Stimulated activated CD4-positive, alpha-beta T cell treated with anti-CD3 and anti-CD28 coated beads, TNF-alpha, amount 100 ng/mL, for 24 hours (primary cell): ENCODE data around the gene SIRT3.

Experiments
- DNase-seq, 3 experiments: peaks; one replicate each; pipeline ENCODE4 v3.0.0-alpha.2; 2020; ENCODE audit warnings: low read depth in 3 of 3

Gene SIRT3

DNA sequence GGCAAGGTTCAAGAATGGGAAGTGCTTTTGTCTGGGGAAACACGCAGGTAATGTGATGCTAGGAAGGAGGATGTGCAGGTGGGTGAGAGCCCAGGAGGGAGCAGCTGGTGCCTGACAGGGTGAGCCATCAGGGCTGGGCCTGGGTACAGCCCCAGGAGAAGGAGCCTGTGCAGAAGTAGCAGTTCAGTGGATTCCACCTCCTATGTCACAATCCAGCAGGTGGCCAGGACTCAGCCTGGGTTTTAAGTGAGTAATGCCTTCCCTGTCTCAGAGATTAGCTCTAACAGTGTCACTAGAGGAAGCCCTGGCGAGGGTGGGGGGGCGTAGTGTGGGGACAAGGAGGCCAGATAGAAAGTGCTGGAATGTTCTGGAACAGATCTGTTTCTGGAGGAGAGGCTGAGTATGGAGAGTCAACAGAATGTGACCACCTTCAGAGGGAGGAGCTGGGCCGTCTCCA is 20.5 kb downstream of the SIRT3 start:
- no peak for DNase-seq

- DNase-seq: no peak
Observed at GRCh38 chr11:214083-214482, 22.1 kb downstream of the SIRT3 start.

DNA sequence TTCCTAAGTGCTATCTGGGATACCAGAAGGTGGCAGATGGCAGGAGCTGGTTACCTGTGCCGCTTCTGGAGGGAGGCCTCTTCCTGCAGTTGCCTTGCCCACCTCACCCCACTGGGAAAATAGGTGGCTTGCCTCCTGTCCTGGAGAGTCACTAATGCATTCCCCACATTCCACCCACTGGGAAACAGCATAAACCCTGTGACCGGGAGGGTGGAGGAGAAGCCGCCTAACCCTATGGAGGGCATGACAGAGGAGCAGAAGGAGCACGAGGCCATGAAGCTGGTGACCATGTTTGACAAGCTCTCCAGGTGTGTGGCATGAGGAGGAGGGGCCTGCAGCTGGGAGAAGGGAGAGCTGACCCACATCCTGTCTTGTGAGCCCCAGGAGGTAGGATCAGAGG is 23.0 kb downstream of the SIRT3 start:
- no peak for DNase-seq

DNA sequence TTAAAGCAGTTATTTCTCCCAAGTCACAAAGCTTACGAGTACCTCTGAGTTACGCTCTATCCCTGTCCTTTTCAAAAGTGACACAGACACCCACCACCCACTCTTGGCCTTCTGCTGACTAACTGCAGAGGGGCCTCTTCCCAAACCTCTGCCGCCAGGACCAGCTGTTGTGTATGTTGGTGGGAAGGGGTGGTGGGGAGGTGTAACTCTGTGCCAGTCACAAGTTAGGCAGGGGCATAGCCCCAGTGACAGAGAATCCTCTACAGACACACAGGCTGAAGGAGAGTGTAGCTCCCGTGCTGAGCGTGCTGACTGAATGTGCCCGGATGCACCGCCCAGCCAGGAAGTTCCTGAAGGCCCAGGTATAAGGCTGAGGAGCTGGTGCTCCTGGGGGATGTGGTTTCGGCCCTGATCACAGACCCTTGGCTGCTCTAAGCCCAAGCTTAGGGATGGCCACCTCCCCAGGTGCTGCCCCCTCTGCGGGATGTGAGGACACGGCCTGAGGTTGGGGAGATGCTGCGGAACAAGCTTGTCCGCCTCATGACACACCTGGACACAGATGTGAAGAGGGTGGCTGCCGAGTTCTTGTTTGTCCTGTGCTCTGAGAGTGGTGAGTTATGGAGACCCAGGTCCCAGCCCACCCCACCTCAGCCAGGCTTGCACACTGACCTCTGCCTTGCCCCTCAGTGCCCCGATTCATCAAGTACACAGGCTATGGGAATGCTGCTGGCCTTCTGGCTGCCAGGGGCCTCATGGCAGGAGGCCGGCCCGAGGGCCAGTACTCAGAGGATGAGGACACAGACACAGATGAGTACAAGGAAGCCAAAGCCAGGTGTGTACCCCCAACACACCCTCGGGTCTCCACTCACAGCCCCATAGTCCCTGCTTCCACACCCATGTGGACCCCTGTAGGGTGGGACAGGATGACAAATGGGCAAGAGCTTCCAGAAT is 23.7 kb downstream of the SIRT3 start:
- no peak for DNase-seq

- no peak for DNase-seq
Observed at GRCh38 chr11:211741-212140, 24.4 kb downstream of the SIRT3 start.

DNA sequence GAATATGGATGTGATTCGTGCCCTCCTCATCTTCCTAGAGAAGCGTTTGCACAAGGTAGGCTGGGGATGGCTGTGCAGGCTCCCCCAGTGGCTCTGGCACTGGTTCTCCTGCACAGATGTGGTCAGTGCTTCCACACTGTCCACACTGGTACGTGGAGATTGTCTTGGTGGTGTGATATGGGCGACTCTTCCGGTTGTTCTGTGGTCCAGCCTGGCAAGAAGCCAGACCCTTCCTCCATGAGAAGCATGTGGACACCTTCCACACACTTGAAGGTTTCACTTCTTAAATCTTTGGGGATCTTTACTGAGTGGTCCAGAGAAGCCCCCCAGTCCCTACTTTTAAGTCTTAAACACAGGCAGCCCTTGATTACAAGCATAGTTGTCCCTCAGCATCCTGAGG is 24.8 kb downstream of the SIRT3 start:
- no peak for DNase-seq

DNA sequence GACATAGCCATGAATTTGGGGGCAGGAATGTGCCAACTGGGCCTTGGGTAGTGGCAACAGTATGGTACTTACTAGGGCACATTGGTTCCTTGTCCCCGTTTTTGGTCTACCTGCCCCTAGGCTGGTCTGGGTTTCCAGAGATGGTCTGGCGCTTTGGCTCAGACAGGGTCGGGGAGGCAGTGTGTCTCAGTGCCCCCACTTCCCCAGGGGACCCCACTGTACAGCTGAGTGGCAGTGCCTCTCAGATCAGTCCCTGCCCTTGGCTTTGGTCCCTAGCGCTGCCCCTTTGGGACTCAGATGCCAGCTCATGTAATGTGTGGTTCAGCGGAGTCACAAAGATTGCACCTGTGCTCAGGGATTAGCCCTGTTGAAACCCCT is 25.4 kb downstream of the SIRT3 start:
- DNase-seq: no peak

- DNase-seq: no peak
Observed at GRCh38 chr11:210122-210802, 25.9 kb downstream of the SIRT3 start.

- no peak for DNase-seq
Observed at GRCh38 chr11:209275-210121, 26.6 kb downstream of the SIRT3 start.

DNA sequence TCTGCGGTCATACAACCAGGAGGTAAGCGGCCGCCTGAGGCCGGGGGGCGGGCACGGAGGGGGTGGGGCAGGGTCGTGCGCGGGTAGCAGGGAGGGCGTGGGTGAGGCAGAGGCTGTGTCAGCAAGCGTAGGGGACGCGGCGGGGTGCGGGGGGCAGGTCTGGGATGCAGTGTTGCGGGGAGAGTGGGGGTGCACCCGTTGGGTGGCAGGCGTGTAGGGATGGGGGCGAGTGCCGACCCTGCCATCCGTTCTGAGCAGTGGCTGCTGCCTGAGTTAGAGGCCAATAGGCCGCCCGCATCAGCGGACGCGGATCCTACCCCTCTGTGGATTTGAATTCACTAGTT is 27.3 kb downstream of the SIRT3 start:
- no peak for DNase-seq

- peak; percentile 63 to 80 (median 73) for DNase-seq
Observed at GRCh38 chr11:208181-208916, 27.8 kb downstream of the SIRT3 start.

DNA sequence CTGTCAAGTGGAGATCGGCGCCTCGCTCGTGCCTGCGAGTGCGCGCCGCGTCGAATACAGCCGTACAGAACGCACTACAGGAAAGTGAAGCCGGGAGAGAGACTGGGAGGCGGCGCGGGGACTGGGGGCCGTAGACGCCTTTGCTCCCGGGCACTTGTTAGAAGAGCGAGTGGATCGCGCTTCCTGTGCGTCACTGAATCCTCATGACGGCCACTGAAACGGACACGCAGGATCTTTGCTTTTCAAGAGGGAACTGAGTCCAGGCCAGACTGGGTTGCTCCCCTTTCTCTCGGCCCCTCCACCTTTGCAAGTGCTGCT is 28.3 kb downstream of the SIRT3 start:
- DNase-seq: peak in 1 of 3 experiments; percentile 22

DNA sequence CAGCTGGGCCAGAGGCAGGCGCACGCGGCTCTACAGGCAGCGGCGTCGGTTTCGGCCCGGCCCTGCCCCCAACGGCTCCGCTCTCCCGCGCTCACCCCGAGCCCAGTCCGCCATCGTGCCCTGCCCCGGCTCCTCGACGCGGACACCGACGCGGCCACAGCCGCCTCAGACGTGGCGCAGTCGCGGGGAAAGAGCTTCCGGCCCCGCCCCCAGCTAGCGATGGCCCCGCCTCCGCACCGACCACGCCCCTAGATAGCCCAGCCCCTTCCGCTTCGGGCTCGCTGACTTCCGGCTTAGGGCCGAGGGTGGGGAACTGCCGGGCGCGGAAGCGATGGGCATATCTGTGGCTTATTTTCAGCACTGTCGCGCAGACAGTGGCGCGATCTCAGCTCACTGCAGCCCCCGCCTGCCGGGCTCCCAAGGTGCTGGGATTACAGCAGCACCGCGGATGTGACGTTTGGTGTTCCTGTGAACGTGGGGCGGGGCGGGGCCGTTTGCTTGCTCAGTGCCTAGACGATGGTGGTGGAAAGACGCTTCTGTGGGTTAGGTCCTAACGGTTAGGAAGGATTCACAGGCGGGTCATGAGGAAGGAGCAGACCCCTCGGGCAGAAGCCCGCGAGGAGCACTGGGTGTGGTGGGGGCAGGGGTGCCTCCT is 28.8 kb downstream of the SIRT3 start, which contains the start of the genes BET1L and RIC8A:
Gene BET1L (minus strand): TSS at position 192 of the 655 bp plus-strand sequence. CDS start 78 bp downstream, at position 114.
Gene RIC8A (plus strand): TSS at position 501 of the 655 bp plus-strand sequence. CDS start 1,147 bp downstream, outside the sequence.
- peak; percentile 93 to 97 (median 94) for DNase-seq

GRCh38 chr11:206526-207207 is 29.5 kb downstream of the SIRT3 start:
- no peak for DNase-seq

GRCh38 chr11:206002-206384 is 30.1 kb downstream of the SIRT3 start:
- no peak for DNase-seq

DNA sequence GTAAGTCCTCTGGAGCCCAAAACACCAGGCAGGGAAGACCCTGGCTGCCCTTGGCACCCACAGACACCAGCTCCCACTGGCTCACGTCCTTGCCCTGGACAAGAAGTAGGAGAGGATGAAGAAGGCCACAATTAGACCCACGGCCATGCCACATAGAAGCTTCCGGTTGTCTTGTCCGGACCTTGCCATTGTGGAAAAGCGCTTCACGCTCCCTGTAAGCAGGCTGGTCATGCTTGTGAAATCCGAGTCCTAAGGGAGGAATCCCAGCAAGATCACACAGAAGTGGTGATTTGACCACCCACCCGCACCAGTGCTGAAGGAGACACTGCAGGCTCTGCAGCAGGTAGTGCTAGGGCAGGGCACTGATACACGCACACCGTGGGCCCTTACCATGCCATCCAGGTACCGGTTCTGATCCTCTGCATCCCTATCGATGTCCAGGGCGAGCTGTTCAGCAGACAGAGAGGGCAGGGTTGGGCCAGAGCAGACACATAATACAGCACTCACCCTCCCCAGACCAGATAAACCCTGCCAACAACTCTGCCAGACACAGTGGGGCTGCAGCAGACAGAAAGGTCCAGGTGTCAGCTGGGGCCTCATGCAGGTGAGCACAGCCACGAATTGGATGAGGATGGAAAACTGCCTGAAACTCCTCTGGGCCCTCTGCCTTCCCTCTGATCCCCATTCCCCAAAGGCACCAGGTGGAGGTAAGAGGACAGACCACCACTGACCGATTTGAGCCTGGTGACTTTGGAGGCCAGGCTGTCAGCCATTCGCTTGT is 30.7 kb downstream of the SIRT3 start:
- no peak for DNase-seq

DNA sequence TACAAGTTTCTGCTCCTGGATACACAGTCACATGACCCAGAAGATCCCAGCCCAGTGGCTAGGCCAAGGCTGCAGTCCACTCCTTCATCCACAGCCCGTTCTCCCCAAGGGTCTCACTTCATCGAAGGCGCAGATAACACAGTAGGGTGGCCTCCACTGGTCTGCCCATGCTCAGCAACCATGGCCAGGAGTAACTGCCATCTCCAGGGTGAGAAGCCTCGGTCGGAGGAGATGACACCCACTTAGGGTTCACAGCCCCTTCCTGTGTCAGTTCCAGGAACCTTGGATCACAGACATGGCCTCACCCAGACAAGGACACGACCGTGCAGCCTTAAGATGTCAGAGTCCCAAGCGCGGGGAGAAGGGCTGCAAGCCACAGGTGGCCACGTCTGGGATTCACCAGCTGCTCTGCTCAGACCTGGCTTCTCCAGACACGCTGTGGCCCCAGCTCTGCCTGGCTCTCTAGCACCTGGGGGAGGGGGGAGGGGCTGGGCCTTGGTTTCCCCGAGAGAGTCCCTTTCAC is 31.5 kb downstream of the SIRT3 start:
- no peak for DNase-seq

- DNase-seq: no peak
Observed at GRCh38 chr11:203945-204586, 32.1 kb downstream of the SIRT3 start.
